GM12865 (cell line): ENCODE results near the gene CYB561D2.
A peak's percentile ranks its signal among the peaks of the same experiment; 100 is the strongest.

Experiments
- DNase-seq: peaks from one replicate; pipeline ENCODE4 v3.0.0; 2010; ENCODE audit warnings: low read depth
- H3K4me3 ChIP-seq: 2 replicates; pipeline ENCODE4 v1.5.1; 2011; ENCODE audit warnings: mild to moderate bottlenecking, low read depth, low read length, control low read depth
- CTCF ChIP-seq: IDR thresholded peaks from 2 replicates; pipeline ENCODE4 v1.5.1; 2011; ENCODE audit warnings: low read length, control low read depth, low read depth, inconsistent platforms; ENCODE audit not compliant: insufficient read depth; ENCODE audit errors: missing control alignments

Gene CYB561D2

GRCh38 chr3:50351323-50351697 is 648 bp downstream of the CYB561D2 start:
- peak overlapping the region; percentile 75 for H3K4me3 ChIP-seq
- no peak for DNase-seq
- no peak for TF ChIP-seq CTCF

- no peak for DNase-seq
Measured at GRCh38 chr3:50352781-50353180, 2.1 kb downstream of the CYB561D2 start.

GRCh38 chr3:50353245-50354004 is 2.8 kb downstream of the CYB561D2 start:
- DNase-seq = no peak
- TF ChIP-seq CTCF = no peak
- H3K4me3 ChIP-seq = no peak overlapping the region

More at GRCh38 chr3:50352781-50353180, 2.1 kb downstream of the CYB561D2 start:
- no peak overlapping the region for H3K4me3 ChIP-seq
- peak; percentile 18 for TF ChIP-seq CTCF

- no peak for TF ChIP-seq CTCF
- H3K4me3 ChIP-seq = no peak overlapping the region
- no peak for DNase-seq
Measured at GRCh38 chr3:50354186-50354764, 3.6 kb downstream of the CYB561D2 start.

GRCh38 chr3:50354850-50355249 is 4.2 kb downstream of the CYB561D2 start:
- no peak for DNase-seq
- no peak overlapping the region for H3K4me3 ChIP-seq
- TF ChIP-seq CTCF = no peak

- TF ChIP-seq CTCF = no peak
- H3K4me3 ChIP-seq = no peak overlapping the region
- no peak for DNase-seq
Measured at GRCh38 chr3:50355829-50356552, 5.3 kb downstream of the CYB561D2 start.
